22Rv1 (cell line): ENCODE data around the gene XIRP1.

Source experiments
- CTCF ChIP-seq: fragments of 450-650 bp; IDR thresholded peaks from 2 replicates; pipeline ENCODE4 v1.5.1; 2017; ENCODE audit warnings: mild to moderate bottlenecking
- ZFX ChIP-seq: fragments of 450-650 bp; IDR thresholded peaks from 2 replicates; pipeline ENCODE4 v1.6.1; 2017; ENCODE audit warnings: antibody characterized with exemption, borderline replicate concordance

GRCh38 chr3:39222462-39222861 lies 30.1 kb upstream of the XIRP1 start:
- no peak for TF ChIP-seq CTCF
- TF ChIP-seq ZFX, result no peak
